HG02642 (cell line): ENCODE results near the gene FAM184A.

Experiments
- ATAC-seq: cut with Tn5 transposase; IDR thresholded peaks from one replicate; pipeline ENCODE4 v1.9.1; 2021; ENCODE audit warnings: mild to moderate bottlenecking; ENCODE audit not compliant: unreplicated experiment, poor library complexity

Gene FAM184A

DNA sequence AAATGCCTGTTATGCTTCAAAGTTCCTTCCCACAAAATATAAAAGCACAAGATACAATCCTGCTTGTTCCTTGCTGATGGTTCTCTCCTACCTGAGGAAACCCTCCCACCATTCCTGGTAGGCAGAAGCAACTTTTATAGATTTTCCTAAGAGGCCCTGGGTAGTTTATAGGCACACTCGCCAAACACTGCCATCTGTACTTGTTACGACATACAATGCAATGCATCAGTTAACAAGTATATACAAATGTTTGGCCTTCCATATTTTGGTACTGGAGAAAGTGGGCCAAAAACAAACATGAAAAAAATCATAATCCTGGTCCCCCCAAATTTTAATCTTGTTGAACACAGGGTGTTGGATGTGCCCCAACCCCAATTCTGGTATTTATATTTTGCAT is 160.1 kb downstream of the FAM184A start:
- ATAC-seq, result no peak

DNA sequence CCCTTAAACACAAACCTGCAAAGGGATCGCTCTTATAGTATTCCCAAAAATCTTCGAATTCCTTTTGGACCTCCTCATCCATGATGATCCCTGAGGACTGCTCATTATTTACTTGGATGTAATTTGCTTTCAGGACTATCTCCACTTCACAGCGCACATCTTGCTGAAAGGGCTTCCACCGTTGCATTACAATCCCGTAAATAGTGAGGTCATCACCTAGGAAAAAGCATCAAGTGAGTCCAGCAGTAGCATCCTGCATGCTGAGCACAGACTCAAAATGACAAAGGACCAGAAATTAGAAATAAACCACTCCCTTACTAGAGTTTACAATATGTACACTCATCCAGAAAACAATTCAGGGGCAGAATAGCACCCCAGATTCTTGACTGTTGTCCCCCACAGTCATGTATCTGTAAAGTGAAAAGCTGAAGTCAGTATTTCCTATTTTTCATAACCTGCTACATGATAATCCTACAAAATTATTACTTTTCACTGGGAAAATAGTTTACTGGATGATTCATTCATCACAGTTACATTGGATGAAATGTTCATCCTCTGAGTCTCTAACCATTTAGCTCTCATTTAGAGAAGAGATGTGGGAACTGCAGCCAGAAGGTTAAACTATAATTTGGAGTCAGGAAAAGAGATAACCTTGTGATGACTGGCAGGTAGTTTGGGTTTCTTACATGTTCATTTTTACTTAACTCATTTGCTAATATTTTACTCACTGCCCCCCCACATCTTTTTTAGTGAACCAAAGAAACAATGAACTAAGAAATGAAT is 160.7 kb downstream of the FAM184A start:
- ATAC-seq, result no peak

DNA sequence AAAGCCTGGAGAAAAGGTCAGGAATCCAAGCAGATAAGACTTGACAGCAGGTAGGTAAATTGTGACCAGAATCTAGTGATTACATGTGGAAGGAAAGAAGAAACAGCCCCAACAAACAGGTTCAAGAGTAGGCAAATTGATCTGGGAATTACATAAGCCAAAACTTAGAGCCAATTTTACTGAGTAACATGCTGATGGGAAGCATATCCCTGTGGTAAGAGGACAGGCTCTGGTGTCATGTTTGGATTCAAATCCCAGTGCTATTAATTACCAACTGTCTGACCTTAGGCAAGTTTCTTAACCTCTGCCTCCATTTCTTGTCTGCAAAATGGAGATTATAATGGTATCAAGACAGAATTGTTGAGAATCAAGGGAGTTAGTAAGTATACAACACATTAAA is 163.9 kb downstream of the FAM184A start:
- no peak for ATAC-seq

DNA sequence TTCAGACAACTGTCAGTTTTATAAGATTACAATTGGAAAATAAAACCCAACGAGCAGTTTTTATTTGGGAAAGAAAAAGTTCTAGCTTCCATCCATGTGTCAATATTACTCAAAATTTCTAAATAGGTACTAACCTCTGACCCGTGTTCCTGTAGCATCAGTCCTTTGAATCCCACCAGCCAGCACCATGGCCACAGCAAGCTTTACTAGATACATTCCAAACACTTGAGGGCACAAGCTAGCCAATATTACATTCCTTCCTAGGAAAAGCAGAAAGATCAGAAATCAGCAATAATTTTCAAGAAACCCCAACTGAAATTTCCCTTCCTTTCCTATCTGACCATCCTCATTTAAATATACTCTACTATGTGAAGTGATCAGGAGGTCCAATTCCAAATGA is 165.3 kb downstream of the FAM184A start:
- no peak for ATAC-seq

DNA sequence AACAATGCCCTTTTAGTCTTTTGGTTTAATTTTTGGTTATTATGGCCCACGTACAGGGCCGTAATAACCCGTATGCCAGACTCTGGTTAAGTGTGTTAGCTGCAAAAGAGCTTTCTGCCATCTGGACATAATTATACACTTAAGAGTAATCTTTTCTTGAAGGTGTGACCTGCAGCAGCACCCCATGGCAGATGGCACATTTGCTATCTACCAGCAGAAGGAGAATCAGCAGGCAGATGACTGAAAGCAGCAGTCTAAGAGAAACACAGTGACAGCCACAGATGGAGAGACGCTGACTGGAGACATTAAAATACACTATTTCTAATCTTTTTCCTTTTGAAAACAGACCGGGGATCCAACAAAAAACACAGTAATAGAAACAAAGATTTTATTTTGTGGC is 165.8 kb downstream of the FAM184A start:
- ATAC-seq, result no peak
